ENCODE measurements around the gene CTBP2. TPM values are rescaled to one million over a fixed set of nuclear protein-coding genes. Genes with fewer than 3 reads are reported as not detected.

Gene CTBP2
- total RNA-seq, 1 experiment from 2014 or later, result 212 TPM

DNA sequence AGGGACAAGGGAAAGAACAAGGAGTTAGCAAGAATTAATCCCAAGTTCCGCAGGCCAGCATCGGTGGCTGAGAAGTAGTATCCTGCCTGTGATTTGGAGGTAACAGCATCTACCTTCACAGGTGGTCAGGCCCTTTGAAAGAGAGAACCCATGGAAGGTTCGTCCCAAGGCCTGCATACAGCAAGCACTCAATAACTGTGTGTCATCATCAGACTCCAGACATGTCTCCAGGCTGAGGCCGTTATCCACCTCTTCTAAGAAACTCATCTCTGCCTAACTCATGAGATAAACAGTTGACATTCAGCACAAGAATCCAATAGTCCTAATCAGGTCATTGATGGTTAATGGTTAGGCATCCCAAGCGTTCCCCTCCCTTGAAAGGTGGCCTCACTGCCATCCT is 45.0 kb downstream of the CTBP2 start:
- Histone ChIP-seq H4K20me1 (ENCODE audit: control insufficient read depth, insufficient read depth, insufficient read length) (peaks cover 2% of the 10 kb centered on the region), H2AFZ (ENCODE audit: low read length) (no peak overlapping the region), H3K4me1 (ENCODE audit: insufficient read depth, low read length) (peaks cover 8% of the 10 kb centered on the region; the same call in 1 of the 2 replicates), H3T11ph (ENCODE audit: low read length) (no peak overlapping the region), H2AK5ac (ENCODE audit: insufficient read length, low read length) (no peak overlapping the region), H2BK20ac (ENCODE audit: low read depth, low read length, poor library complexity, severe bottlenecking) (no peak overlapping the region), H3K14ac (ENCODE audit: insufficient read depth, low read length) (no peak overlapping the region), H4K8ac (replicated peaks; ENCODE audit: insufficient read length, low read depth, low read length) (no peak overlapping the region), H2BK15ac (ENCODE audit: low read depth, low read length) (no peak overlapping the region), H3K4ac (ENCODE audit: low read depth, low read length) (no peak overlapping the region), H3K27ac (ENCODE audit: insufficient read length, low read depth, low read length) (no peak overlapping the region), H4K5ac (ENCODE audit: insufficient read length, low read depth, low read length) (no peak overlapping the region), H3K23me2 (ENCODE audit: insufficient read length, low read depth, low read length, poor library complexity, severe bottlenecking) (no peaks in the 10 kb centered on the region), H3K79me2 (ENCODE audit: insufficient read depth, low read length) (peaks cover 87% of the 10 kb centered on the region), H3K4me2 (ENCODE audit: insufficient read depth, insufficient read length, low read length) (no peak overlapping the region), H3K9ac (ENCODE audit: extremely low read depth, insufficient read length, low read length) (no peak overlapping the region), H3K23ac (ENCODE audit: insufficient read length, low read depth, low read length) (no peak overlapping the region), H2BK120ac (ENCODE audit: low read depth, low read length, poor library complexity, severe bottlenecking) (no peak overlapping the region), H4K91ac (ENCODE audit: insufficient read length, low read depth, low read length) (no peak overlapping the region), H3K18ac (ENCODE audit: insufficient read length, low read depth, low read length) (no peak overlapping the region), H2BK12ac (ENCODE audit: insufficient read length, low read depth, low read length) (no peak overlapping the region), H3K56ac (ENCODE audit: insufficient read length, low read depth, low read length) (no peak overlapping the region), H3K9me3 (ENCODE audit: control insufficient read depth, low read depth, low read length) (no peaks in the 10 kb centered on the region), H3K27me3 (ENCODE audit: insufficient read depth, low read length) (no peaks in the 10 kb centered on the region), H3K79me1 (ENCODE audit: insufficient read depth, low read depth, low read length, poor library complexity, severe bottlenecking) (peaks cover 2% of the 10 kb centered on the region), H2BK5ac (ENCODE audit: insufficient read length, low read length) (no peak overlapping the region)
- Mint-ChIP-seq H3K27me3 (ENCODE audit: low read depth) (no peaks in the 10 kb centered on the region), H3K4me1 (peaks cover 57 to 67% of the 10 kb centered on the region in 2 experiments), H3K4me3 (peak overlapping the region in 1 of 2 experiments; percentile 32; a peak in 1 of 5 replicates), H3K9me3 (no peaks in the 10 kb centered on the region), H3K36me3 (ENCODE audit: insufficient read depth in 1 of 3, low read depth in 3 of 3) (peaks cover 31 to 40% (median 33%) of the 10 kb centered on the region in 3 experiments; a peak in 6 of 7 replicates), H3K27ac (peak overlapping the region; percentile 55 to 85 (median 69); a peak in 4 of 7 replicates)
- TF ChIP-seq, protein P1, sequence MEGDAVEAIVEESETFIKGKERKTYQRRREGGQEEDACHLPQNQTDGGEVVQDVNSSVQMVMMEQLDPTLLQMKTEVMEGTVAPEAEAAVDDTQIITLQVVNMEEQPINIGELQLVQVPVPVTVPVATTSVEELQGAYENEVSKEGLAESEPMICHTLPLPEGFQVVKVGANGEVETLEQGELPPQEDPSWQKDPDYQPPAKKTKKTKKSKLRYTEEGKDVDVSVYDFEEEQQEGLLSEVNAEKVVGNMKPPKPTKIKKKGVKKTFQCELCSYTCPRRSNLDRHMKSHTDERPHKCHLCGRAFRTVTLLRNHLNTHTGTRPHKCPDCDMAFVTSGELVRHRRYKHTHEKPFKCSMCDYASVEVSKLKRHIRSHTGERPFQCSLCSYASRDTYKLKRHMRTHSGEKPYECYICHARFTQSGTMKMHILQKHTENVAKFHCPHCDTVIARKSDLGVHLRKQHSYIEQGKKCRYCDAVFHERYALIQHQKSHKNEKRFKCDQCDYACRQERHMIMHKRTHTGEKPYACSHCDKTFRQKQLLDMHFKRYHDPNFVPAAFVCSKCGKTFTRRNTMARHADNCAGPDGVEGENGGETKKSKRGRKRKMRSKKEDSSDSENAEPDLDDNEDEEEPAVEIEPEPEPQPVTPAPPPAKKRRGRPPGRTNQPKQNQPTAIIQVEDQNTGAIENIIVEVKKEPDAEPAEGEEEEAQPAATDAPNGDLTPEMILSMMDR (conservative IDR thresholded peaks at IDR 0.05), result no peak
- WGBS (ENCODE audit: extremely low coverage, insufficient read length, low lambda C conversion rate), result no CpG with 5 or more reads among the region's 5 CpGs
- DNase-seq, result no peak
